SK-N-SH (cell line): ENCODE measurements around the gene PCDHB7.
"Not testable (repeated sequence)": the region's sequence is repeated elsewhere in the genome, so short reads cannot be mapped to it uniquely, and the experiment has no call there.

Source experiments
- EP300 ChIP-seq, 2 experiments: IDR thresholded peaks; 2 replicates each; pipeline versions ENCODE4 v1.4.0 to v1.6.1; 2012; ENCODE audit warnings: borderline replicate concordance in 1 of 2, low read depth in 1 of 2, low read length in 1 of 2
- FOXJ3 ChIP-seq: sonication (generic); formaldehyde crosslinking; IDR thresholded peaks from 2 replicates; pipeline ENCODE4 v1.5.1; 2020; ENCODE audit warnings: mild to moderate bottlenecking, missing genetic modification reagents
- GABPA ChIP-seq: IDR thresholded peaks from 2 replicates; pipeline ENCODE4 v1.4.0; 2012; ENCODE audit warnings: low read depth, mild to moderate bottlenecking
- NFIC ChIP-seq: IDR thresholded peaks from 2 replicates; pipeline ENCODE4 v1.4.0; 2012; ENCODE audit warnings: borderline replicate concordance
- POLR2AphosphoS5 ChIP-seq: IDR thresholded peaks from 2 replicates; pipeline ENCODE4 v1.6.1; 2012; ENCODE audit warnings: low read depth, low read length
- USF2 ChIP-seq: fragments of 150-350 bp; IDR thresholded peaks from 2 replicates; pipeline ENCODE4 v1.6.1; 2017; ENCODE audit warnings: antibody characterized with exemption, low read length, low read depth, borderline replicate concordance
- TF ChIP-seq, protein P1 (sequence below): fragments of 200-600 bp; sonication (generic); IDR thresholded peaks from 2 replicates; pipeline ENCODE4 v1.6.1; 2017; ENCODE audit warnings: antibody characterized with exemption, mild to moderate bottlenecking, moderate library complexity
- TF ChIP-seq, protein P2 (sequence below): IDR thresholded peaks from 2 replicates; pipeline ENCODE4 v1.6.1; 2012; ENCODE audit warnings: mild to moderate bottlenecking, low read depth, low read length, moderate library complexity

GRCh38 chr5:141137346-141137745 is 35.1 kb upstream of the PCDHB7 start:
- not testable (repeated sequence) for TF ChIP-seq FOXJ3 (CRISPR knock-in tag); USF2; POLR2AphosphoS5; EP300 (IDR thresholded peaks at IDR 0.05; ENCODE audit: borderline replicate concordance in 1 of 2, low read depth in 1 of 2, low read length in 1 of 2); NFIC; GABPA
- TF ChIP-seq, protein P1, sequence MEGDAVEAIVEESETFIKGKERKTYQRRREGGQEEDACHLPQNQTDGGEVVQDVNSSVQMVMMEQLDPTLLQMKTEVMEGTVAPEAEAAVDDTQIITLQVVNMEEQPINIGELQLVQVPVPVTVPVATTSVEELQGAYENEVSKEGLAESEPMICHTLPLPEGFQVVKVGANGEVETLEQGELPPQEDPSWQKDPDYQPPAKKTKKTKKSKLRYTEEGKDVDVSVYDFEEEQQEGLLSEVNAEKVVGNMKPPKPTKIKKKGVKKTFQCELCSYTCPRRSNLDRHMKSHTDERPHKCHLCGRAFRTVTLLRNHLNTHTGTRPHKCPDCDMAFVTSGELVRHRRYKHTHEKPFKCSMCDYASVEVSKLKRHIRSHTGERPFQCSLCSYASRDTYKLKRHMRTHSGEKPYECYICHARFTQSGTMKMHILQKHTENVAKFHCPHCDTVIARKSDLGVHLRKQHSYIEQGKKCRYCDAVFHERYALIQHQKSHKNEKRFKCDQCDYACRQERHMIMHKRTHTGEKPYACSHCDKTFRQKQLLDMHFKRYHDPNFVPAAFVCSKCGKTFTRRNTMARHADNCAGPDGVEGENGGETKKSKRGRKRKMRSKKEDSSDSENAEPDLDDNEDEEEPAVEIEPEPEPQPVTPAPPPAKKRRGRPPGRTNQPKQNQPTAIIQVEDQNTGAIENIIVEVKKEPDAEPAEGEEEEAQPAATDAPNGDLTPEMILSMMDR, result not testable (repeated sequence)
- TF ChIP-seq, protein P2, sequence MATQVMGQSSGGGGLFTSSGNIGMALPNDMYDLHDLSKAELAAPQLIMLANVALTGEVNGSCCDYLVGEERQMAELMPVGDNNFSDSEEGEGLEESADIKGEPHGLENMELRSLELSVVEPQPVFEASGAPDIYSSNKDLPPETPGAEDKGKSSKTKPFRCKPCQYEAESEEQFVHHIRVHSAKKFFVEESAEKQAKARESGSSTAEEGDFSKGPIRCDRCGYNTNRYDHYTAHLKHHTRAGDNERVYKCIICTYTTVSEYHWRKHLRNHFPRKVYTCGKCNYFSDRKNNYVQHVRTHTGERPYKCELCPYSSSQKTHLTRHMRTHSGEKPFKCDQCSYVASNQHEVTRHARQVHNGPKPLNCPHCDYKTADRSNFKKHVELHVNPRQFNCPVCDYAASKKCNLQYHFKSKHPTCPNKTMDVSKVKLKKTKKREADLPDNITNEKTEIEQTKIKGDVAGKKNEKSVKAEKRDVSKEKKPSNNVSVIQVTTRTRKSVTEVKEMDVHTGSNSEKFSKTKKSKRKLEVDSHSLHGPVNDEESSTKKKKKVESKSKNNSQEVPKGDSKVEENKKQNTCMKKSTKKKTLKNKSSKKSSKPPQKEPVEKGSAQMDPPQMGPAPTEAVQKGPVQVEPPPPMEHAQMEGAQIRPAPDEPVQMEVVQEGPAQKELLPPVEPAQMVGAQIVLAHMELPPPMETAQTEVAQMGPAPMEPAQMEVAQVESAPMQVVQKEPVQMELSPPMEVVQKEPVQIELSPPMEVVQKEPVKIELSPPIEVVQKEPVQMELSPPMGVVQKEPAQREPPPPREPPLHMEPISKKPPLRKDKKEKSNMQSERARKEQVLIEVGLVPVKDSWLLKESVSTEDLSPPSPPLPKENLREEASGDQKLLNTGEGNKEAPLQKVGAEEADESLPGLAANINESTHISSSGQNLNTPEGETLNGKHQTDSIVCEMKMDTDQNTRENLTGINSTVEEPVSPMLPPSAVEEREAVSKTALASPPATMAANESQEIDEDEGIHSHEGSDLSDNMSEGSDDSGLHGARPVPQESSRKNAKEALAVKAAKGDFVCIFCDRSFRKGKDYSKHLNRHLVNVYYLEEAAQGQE, result not testable (repeated sequence)
